ENCODE results near the gene RBM20.
"Not testable (repeated sequence)": the region's sequence is repeated elsewhere in the genome, so short reads cannot be mapped to it uniquely, and the experiment has no call there.

The RBM20 gene

DNA sequence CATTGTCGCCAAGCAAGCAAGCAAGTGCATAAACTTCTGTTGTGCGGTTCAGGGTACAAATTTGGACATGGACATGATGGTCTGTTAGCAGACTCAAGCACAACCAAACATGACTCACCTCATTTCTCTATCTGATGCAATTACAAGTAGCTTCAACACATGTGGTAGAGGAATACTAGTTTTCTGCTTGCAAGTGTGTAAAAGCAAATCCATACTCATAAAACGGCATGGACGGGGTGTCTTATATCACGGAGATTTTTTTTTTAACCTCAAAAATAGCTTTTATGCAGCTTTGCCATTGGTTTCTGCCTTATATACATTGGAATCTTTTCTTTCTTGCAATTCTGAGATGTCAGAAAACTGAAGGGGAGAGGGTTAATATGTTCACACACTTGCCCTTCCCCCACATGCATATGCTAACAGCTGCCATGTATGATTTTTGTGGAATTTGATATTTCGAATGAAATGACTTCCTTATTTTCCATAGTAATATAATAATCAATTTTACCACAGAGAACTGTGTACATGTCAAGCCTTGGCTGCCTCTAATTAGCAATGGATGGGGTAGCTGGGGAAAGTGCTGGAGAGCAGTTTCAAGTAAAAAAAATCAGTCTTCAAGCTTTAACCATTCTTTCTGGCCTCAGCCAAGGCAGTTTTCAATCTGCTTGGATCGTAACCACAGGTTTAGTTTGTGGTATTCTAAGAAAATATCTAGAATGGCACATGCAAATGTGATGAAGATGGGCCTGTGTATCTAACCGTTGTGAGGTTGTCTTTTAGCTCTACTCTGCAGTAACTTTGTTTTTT lies 121.6 kb downstream of the RBM20 start:
- DNase-seq (ENCODE audit: low spot score), result no peak

DNA sequence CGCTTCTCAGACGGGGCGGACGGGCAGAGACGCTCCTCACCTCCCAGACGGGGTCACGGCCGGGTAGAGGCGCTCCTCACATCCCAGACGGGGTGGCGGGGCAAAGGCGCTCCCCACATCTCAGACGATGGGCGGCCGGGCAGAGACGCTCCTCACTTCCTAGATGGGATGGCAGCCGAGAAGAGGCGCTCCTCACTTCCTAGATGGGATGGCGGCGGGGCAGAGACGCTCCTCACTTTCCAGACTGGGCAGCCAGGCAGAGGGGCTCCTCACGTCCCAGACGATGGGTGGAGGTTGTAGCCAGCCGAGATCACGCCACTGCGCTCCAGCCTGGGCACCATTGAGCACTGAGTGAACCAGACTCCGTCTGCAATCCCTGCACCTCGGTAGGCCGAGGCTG lies 123.5 kb downstream of the RBM20 start:
- DNase-seq (ENCODE audit: low spot score), result not testable (repeated sequence)

GRCh38 chr10:110770243-110770642 lies 126.1 kb downstream of the RBM20 start:
- no peak for DNase-seq (ENCODE audit: low spot score)

GRCh38 chr10:110771486-110771885 lies 127.3 kb downstream of the RBM20 start:
- no peak for DNase-seq (ENCODE audit: low spot score)

- DNase-seq (ENCODE audit: low spot score), result no peak
Measured at GRCh38 chr10:110771991-110772390, 127.9 kb downstream of the RBM20 start.

DNA sequence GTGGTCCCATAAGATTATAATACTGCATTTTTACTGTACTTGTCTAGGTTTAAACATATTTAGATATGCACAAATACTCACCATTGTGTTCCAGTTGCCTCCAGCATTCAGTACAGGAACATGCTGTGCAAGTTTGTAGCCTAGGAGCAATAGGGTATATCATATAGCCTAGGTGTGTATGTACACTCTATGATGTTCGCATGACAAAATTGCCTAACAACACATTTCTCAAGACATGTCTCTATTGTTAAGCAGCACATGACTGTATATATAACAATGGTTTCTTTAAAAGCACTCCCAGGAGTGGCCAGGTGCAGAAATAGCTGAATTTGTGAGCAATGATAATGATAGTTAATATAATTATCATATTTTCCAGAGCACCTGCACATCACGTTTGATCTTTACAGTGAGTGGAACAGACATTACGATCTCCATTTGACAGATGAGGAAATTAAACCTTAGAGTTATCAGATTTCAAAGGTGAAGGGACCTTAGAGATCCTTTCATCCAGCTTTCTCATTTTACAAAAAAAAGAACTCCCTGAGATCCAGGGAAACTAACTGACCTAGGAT lies 128.4 kb downstream of the RBM20 start:
- DNase-seq (ENCODE audit: low spot score), result no peak

GRCh38 chr10:110773693-110774068 lies 129.5 kb downstream of the RBM20 start:
- DNase-seq (ENCODE audit: low spot score), result no peak

- DNase-seq (ENCODE audit: low spot score), result no peak
Measured at GRCh38 chr10:110774069-110775019, 130.2 kb downstream of the RBM20 start.

DNA sequence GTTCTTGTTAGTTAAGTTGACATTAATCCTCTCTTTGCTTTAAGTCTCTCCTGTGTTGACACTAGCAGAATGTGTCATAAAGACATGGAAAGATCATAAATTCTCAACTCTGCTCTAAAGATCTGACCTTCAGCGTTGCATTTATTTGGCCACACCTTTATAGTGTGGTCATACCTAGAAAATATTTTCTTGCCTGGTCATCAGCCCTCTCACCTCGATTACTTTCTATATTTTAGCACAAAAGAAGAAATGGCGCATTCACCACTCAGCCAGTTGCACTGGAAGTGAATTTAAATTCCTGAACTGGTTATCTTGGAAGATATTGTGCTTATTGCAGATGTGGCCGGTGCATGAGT lies 130.9 kb downstream of the RBM20 start:
- no peak for DNase-seq (ENCODE audit: low spot score)

GRCh38 chr10:110775406-110775805 lies 131.3 kb downstream of the RBM20 start:
- no peak for DNase-seq (ENCODE audit: low spot score)

DNA sequence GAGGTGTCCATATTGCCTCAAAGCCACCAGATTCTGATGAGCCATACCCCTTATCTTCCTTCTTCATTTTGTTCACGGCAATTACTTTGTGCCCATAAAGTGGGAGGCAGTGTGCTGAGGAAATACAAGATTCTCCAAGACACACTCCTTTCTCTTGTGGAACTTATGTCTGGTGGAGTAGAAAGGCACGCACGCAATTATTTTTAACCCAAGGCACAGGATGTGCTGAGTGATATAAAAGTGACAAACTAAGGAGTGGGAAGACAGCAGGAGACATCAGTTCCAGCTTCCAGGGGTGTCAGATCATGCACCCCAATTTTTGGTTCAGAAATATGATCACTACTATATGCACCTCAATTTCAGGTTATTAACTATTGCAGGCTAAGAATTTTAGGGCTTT lies 132.9 kb downstream of the RBM20 start:
- DNase-seq (ENCODE audit: low spot score), result no peak

DNA sequence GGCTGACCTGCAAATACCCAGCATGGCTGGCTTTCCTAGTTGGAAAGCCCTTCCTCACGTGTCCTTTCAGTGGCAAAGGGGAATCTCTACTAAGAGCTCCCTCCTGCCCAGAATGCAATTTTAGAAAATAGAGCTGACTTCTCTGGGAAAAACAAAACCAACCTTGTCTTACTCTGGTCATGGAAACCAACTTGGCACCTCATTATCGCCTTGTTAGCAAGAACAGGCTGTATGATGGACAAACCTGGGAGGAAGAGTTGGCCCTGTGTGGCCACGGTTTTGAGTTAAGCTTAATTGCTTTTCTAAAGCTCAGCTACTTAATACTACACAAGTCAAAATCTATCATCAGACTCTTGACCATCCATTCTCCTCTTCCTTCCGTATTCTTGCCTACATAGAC lies 133.5 kb downstream of the RBM20 start:
- no peak for DNase-seq (ENCODE audit: low spot score)

- no peak for DNase-seq (ENCODE audit: low spot score)
Measured at GRCh38 chr10:110778211-110778610, 134.1 kb downstream of the RBM20 start.

DNA sequence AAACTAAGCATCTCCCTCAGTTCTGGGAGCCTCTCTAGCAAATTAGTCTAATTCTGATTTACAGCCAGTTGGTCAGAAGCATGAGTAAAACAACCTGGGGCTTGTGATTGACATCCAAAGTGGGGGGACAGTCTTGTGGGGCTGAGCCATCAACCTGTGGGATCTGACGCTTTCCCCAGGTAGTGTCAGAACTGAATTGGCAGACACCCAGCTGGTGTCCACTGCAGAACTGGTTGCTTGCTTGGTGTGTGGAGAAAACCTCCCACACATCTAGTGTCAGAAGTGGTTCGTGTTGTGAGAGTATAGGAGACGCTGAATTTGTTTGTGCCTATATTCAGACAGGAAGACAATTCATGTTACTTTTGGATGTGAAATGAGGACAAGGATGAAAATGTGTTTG lies 135.4 kb downstream of the RBM20 start:
- no peak for DNase-seq (ENCODE audit: low spot score)

DNA sequence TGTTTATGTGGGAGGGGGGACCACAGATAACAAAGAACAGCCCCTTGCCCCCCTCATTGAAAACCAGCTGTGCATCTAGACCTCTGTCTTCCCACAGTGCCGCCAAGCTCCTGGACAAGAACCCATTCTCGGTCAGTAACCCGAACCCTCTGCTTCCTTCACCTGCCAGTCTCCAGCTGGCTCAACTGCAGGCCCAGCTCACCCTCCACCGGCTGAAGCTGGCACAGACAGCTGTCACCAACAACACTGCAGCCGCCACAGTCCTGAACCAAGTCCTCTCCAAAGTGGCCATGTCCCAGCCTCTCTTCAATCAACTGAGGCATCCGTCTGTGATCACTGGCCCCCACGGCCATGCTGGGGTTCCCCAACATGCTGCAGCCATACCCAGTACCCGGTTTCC lies 136.6 kb downstream of the RBM20 start:
- DNase-seq (ENCODE audit: low spot score), result no peak

- no peak for DNase-seq (ENCODE audit: low spot score)
Measured at GRCh38 chr10:110781139-110781538, 137.0 kb downstream of the RBM20 start.

DNA sequence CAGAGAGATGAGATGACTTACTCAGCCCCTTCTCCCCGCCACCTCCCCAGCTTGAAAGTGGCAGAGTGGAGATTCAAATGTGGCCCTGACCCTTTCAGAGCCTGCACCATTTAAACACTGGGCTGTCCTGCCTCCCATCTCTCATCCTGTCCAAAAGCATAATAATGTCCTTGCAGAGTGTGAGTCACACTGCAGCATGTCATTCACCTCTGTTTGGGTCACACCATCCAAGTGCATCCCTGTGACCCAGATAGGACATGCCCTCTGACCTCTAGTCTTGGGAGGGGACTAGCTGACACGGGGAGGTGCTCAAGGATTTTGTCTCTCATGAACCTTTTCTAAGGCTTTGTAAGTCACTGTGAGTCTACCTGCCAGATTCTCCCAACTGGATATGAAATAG lies 138.5 kb downstream of the RBM20 start:
- DNase-seq (ENCODE audit: low spot score), result no peak

- no peak for DNase-seq (ENCODE audit: low spot score)
Measured at GRCh38 chr10:110783509-110784107, 139.5 kb downstream of the RBM20 start.

DNA sequence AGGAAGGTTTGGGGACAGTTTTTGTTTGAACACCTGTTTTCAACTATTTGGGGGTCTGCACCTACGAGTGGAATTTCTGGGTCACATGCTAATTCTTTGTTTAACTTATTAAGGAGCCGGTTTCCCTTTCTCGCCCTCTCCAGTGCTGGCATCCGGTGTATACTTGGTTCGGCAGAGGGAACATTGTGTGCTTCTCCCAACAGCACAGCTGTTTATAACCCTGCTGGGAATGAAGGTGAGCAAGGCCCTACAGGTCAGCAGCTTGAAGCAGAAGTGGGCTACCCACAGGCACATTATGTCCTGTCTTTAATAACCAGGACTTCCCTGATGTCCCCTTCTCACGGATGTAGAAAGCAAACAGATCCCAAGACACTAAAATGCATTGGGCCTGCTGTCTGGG lies 140.1 kb downstream of the RBM20 start:
- DNase-seq (ENCODE audit: low spot score), result no peak

DNA sequence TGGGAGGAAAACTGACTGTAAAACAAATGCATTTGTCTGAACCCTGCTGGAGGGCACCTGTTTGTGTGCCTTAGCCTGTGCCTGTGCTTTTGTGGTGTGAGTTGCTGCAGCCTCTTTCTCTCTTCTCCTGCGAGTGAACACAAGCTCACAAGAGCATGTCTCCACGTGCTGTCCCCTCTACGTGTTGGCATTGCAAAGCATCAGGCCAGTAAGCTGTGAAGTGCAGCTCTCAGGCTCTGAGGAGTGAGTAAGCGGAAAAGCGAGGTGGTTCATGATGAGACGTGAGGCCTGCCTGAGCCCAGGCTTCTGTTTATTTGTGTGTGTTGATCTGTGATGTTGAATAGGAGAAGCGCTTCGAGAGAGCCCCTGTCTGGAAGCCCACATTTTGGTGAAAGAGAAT lies 142.0 kb downstream of the RBM20 start:
- DNase-seq (ENCODE audit: low spot score), result no peak

DNA sequence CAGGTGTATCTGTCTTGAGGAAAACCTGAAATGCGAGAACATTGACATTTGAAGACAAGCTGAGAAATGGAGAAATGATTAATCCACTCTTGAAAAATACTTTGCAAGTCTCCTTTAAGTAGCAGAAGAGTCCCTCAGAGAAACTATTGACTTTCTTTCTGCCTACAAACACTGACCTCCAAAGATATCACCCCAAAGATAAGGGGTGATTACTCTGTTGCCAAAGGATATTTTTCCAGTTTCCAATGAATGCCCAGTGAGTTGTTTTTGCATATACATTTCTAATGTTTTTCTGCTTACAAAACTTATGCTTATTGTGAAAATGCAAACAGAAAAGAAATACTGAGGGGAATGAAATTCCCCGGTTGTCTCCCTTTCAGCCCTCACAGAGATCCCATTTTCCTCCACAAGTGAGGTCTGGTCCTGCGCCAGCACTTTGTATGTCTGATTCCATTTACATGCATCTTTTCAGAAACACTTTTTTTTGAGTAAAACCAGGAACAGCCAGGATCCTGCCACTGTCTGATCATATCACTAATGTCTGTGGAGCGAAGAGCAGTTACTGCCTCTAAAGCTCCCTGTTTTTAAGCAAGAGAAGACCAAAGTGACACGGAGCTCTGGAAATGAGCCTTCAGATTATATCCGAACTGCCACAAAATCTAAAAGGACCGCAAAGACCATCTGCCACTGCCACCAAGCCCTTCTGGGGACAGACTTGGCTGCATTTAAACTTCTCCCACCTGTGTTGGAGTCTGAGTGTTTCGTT lies 144.7 kb downstream of the RBM20 start:
- DNase-seq (ENCODE audit: low spot score), result peak; percentile 49
